Measurements from ENCODE around the gene CXCL8. TPM values are rescaled to one million over a fixed set of nuclear protein-coding genes. Genes with fewer than 3 reads are reported as not detected.

The CXCL8 gene
- total RNA-seq, 1 experiment from 2014 or later, result 0.82 TPM

DNA sequence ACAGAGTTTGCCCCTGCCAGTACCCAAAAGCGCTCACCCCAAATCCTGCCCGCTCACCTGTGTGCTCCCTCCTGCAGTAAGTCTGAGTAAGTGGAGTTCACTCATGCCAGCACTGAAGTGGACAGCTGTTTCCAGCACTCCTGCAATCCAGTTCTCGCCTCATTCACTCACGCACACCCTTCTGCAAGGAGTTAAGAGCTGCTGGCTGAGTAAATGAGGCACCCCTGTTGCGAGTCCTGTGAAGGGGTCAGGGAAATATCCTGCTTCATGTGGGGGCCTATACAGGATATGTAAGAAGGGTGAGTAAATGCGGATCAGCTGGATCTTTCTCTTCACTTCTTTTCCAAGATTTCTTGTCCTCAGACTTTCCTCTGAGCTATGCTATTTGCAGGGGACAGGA is 23.5 kb downstream of the CXCL8 start:
- ATAC-seq (no peak), DNase-seq (ENCODE audit: low read depth, low spot score) (no peak)
- Histone ChIP-seq H3K36me3 (ENCODE audit: control insufficient read depth, insufficient read depth, low read length) (no peaks in the 10 kb centered on the region), H3K27me3 (ENCODE audit: control insufficient read depth, insufficient read depth, low read length) (no peaks in the 10 kb centered on the region), H3K9me3 (ENCODE audit: control insufficient read depth, insufficient read depth, low read depth, low read length) (no peaks in the 10 kb centered on the region), H3K4me3 (ENCODE audit: low read depth in 2 of 2, low read length in 2 of 2) (no peak overlapping the region), H3K4me1 (ENCODE audit: control insufficient read depth, insufficient read depth, low read length) (no peaks in the 10 kb centered on the region), H3K27ac (ENCODE audit: low read length) (no peak overlapping the region)
- TF ChIP-seq, protein P1, sequence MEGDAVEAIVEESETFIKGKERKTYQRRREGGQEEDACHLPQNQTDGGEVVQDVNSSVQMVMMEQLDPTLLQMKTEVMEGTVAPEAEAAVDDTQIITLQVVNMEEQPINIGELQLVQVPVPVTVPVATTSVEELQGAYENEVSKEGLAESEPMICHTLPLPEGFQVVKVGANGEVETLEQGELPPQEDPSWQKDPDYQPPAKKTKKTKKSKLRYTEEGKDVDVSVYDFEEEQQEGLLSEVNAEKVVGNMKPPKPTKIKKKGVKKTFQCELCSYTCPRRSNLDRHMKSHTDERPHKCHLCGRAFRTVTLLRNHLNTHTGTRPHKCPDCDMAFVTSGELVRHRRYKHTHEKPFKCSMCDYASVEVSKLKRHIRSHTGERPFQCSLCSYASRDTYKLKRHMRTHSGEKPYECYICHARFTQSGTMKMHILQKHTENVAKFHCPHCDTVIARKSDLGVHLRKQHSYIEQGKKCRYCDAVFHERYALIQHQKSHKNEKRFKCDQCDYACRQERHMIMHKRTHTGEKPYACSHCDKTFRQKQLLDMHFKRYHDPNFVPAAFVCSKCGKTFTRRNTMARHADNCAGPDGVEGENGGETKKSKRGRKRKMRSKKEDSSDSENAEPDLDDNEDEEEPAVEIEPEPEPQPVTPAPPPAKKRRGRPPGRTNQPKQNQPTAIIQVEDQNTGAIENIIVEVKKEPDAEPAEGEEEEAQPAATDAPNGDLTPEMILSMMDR (IDR thresholded peaks at IDR 0.05), result no peak
- in situ Hi-C loops (cut with HindIII; ENCODE audit: low pct_unique_long_range_greater_than_20kb, low sequenced_read_pairs), result no loop called here
- intact Hi-C loops (cut with micrococcal nuclease; ENCODE audit: unreplicated experiment), result no loop called here
- ChIA-PET POLR2A (no interaction called here), CTCF (no interaction called here)
- no TSS peak for BruUV-seq (replicated peaks)

DNA sequence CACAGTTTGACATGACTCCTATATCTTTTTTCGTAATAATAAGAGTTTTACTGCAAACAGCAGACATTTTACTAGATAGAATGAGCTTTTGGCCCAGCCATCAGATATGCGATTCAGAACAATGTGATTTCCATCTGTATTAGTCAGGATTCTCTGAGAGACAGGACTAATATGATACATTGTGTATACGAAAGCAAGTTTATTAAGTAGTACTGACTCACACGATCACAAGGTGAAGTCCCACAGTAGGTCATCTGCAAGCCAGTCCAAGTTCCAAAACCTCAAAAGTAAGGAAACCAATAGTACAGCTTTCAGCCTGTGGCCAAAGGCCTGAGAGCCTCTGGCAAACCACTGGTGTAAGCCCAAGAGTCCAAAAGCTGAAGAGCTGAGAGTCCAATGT is 24.1 kb downstream of the CXCL8 start:
- TF ChIP-seq SIN3A (IDR thresholded peaks at IDR 0.05; ENCODE audit: borderline replicate concordance, insufficient read depth, low read depth, low read length), result no peak
- TF ChIP-seq, protein P1 (IDR thresholded peaks at IDR 0.05), result no peak
- TF ChIP-seq POLR2AphosphoS5 (IDR thresholded peaks at IDR 0.05; ENCODE audit: low read depth, low read length), result no peak
- TF ChIP-seq, protein P2, sequence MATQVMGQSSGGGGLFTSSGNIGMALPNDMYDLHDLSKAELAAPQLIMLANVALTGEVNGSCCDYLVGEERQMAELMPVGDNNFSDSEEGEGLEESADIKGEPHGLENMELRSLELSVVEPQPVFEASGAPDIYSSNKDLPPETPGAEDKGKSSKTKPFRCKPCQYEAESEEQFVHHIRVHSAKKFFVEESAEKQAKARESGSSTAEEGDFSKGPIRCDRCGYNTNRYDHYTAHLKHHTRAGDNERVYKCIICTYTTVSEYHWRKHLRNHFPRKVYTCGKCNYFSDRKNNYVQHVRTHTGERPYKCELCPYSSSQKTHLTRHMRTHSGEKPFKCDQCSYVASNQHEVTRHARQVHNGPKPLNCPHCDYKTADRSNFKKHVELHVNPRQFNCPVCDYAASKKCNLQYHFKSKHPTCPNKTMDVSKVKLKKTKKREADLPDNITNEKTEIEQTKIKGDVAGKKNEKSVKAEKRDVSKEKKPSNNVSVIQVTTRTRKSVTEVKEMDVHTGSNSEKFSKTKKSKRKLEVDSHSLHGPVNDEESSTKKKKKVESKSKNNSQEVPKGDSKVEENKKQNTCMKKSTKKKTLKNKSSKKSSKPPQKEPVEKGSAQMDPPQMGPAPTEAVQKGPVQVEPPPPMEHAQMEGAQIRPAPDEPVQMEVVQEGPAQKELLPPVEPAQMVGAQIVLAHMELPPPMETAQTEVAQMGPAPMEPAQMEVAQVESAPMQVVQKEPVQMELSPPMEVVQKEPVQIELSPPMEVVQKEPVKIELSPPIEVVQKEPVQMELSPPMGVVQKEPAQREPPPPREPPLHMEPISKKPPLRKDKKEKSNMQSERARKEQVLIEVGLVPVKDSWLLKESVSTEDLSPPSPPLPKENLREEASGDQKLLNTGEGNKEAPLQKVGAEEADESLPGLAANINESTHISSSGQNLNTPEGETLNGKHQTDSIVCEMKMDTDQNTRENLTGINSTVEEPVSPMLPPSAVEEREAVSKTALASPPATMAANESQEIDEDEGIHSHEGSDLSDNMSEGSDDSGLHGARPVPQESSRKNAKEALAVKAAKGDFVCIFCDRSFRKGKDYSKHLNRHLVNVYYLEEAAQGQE (IDR thresholded peaks at IDR 0.05; ENCODE audit: insufficient read depth in 1 of 2, low read depth in 2 of 2, low read length in 1 of 2), result no peak
- TF ChIP-seq TCF7L2 (IDR thresholded peaks at IDR 0.05; ENCODE audit: low read depth, low read length), result no peak
- in situ Hi-C loops (cut with HindIII; ENCODE audit: low pct_unique_long_range_greater_than_20kb, low sequenced_read_pairs), result no loop called here
- ChIA-PET POLR2A (no interaction called here), CTCF (no interaction called here)
- Histone ChIP-seq H3K4me1 (ENCODE audit: control insufficient read depth, insufficient read depth, low read length) (no peaks in the 10 kb centered on the region), H3K27ac (ENCODE audit: low read length) (no peak overlapping the region), H3K9me3 (ENCODE audit: control insufficient read depth, insufficient read depth, low read depth, low read length) (no peaks in the 10 kb centered on the region), H3K36me3 (ENCODE audit: control insufficient read depth, insufficient read depth, low read length) (no peaks in the 10 kb centered on the region), H3K27me3 (ENCODE audit: control insufficient read depth, insufficient read depth, low read length) (no peaks in the 10 kb centered on the region), H3K4me3 (ENCODE audit: low read depth in 2 of 2, low read length in 2 of 2) (no peak overlapping the region)
- DNase-seq (ENCODE audit: low read depth, low spot score) (no peak), ATAC-seq (no peak)
- BruUV-seq (replicated peaks), result no TSS peak
- intact Hi-C loops (cut with micrococcal nuclease; ENCODE audit: unreplicated experiment), result no loop called here

DNA sequence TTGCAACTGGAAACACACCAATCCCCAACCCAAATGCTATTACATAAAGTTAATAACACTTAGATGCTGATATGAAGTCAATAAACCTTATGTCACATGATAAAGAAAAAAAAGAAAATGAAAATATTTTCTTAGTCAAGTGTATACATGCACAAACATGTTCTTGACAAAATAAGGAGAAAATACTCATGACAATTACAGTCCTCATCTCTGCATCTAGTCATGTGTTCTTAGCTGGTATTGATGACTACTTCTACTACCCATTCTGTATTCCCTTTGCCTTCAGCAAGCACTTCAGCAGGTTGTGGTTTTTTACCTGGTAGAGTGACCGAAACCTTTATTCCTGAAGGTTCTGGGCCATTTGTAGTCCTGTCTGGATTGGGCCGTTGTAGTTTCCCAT is 24.9 kb downstream of the CXCL8 start:
- in situ Hi-C loops (cut with HindIII; ENCODE audit: low pct_unique_long_range_greater_than_20kb, low sequenced_read_pairs) (no loop called here), intact Hi-C loops (cut with micrococcal nuclease; ENCODE audit: unreplicated experiment) (no loop called here)
- Histone ChIP-seq H3K4me1 (ENCODE audit: control insufficient read depth, insufficient read depth, low read length) (no peaks in the 10 kb centered on the region), H3K27me3 (ENCODE audit: control insufficient read depth, insufficient read depth, low read length) (no peaks in the 10 kb centered on the region), H3K27ac (ENCODE audit: low read length) (no peak overlapping the region), H3K36me3 (ENCODE audit: control insufficient read depth, insufficient read depth, low read length) (no peaks in the 10 kb centered on the region), H3K9me3 (ENCODE audit: control insufficient read depth, insufficient read depth, low read depth, low read length) (no peaks in the 10 kb centered on the region), H3K4me3 (ENCODE audit: low read depth in 2 of 2, low read length in 2 of 2) (no peak overlapping the region)
- ATAC-seq (no peak), DNase-seq (ENCODE audit: low read depth, low spot score) (no peak)
- ChIA-PET CTCF (no interaction called here), POLR2A (no interaction called here)
- BruUV-seq (replicated peaks), result no TSS peak
- TF ChIP-seq TCF7L2 (IDR thresholded peaks at IDR 0.05; ENCODE audit: low read depth, low read length) (no peak), SIN3A (IDR thresholded peaks at IDR 0.05; ENCODE audit: borderline replicate concordance, insufficient read depth, low read depth, low read length) (no peak), POLR2AphosphoS5 (IDR thresholded peaks at IDR 0.05; ENCODE audit: low read depth, low read length) (no peak)
- TF ChIP-seq, protein P1 (IDR thresholded peaks at IDR 0.05), result no peak
- TF ChIP-seq, protein P2 (IDR thresholded peaks at IDR 0.05; ENCODE audit: insufficient read depth in 1 of 2, low read depth in 2 of 2, low read length in 1 of 2), result no peak

Measured in Panc1 (cell line).